Stimulated activated CD8-positive, alpha-beta memory T cell treated with anti-CD3 and anti-CD28 coated beads, Interleukin-12 subunit alpha, Interleukin-12 subunit beta, amount 100 ng/mL, for 4 hours (primary cell): ENCODE measurements around the gene FGF10.

ENCODE experiments used
- DNase-seq: peaks from one replicate; pipeline ENCODE4 v3.0.0-alpha.2; 2020; ENCODE audit warnings: low read depth

FGF10 gene

DNA sequence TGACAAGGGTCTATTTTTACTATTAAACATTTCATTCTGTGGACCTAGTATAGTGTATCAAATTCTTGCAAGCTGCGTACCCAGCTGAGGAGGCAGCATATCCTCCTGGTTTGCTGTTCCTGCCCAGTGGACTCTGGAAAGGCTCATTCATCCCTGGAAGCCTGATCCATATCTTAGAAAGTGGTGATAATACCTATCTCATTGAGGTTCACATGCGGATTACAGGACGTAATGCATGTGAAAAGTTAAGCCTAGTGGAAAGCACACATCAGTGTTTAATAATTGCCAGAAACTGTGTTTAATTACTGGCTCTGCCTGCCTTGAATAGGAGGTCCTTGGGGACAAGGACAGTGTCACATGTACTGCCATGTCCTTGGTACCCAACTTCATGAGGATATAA, 132.0 kb downstream of the FGF10 start:
- no peak for DNase-seq
